Activated CD4-positive, alpha-beta T cell treated with anti-CD3 and anti-CD28 coated beads, Interleukin-2, amount 10 ng/mL, durations not matched to agents 24 days and 14 days (primary cell): ENCODE results near the gene MYCT1. TPM values are rescaled to one million over a fixed set of nuclear protein-coding genes. Genes with fewer than 3 reads are reported as not detected.
"Not testable (repeated sequence)": the region's sequence is repeated elsewhere in the genome, so short reads cannot be mapped to it uniquely, and the experiment has no call there.

ENCODE experiments used
- DNase-seq: peaks from one replicate; pipeline ENCODE4 v3.0.0; 2022
- H3K27ac Mint-ChIP-seq: one replicate; pipeline ENCODE4 v1.8.0; 2022; ENCODE audit warnings: mild to moderate bottlenecking, mixed read lengths
- H3K27me3 Mint-ChIP-seq: one replicate; pipeline ENCODE4 v1.8.0; 2022; ENCODE audit warnings: mixed read lengths
- H3K36me3 Mint-ChIP-seq: one replicate; pipeline ENCODE4 v1.8.0; 2022; ENCODE audit warnings: low read depth, mild to moderate bottlenecking, mixed read lengths
- H3K4me1 Mint-ChIP-seq: one replicate; pipeline ENCODE4 v1.8.0; 2021; ENCODE audit warnings: mixed read lengths
- H3K4me3 Mint-ChIP-seq: one replicate; pipeline ENCODE4 v1.8.0; 2022; ENCODE audit warnings: mild to moderate bottlenecking, moderate library complexity, mixed read lengths
- H3K9me3 Mint-ChIP-seq: one replicate; pipeline ENCODE4 v1.8.0; 2021; ENCODE audit warnings: mixed read lengths
- intact Hi-C: fragments of 100-400 bp; cut with micrococcal nuclease; formaldehyde crosslinking; loops from one replicate; pipeline ENCODE4 v1.15.1; 2023
- total RNA-seq: library from RNA; stranded (reverse); gene quantifications from 2 replicates; pipeline ENCODE4 v1.2.3, GENCODE V29; 2022

The MYCT1 gene
- not detected in 2 replicates for total RNA-seq

- H3K4me1 Mint-ChIP-seq: no peaks in the 10 kb centered on the region
- H3K4me3 Mint-ChIP-seq: no peak within 1 kb of the TSS
- intact Hi-C loops: no loop called here
- peaks cover 17% of the 10 kb centered on the region for H3K27me3 Mint-ChIP-seq
- no peak within 1 kb of the TSS for H3K27ac Mint-ChIP-seq
- no peaks in the 10 kb centered on the region for H3K9me3 Mint-ChIP-seq
- DNase-seq: no peak
- no peaks in the 10 kb centered on the region for H3K36me3 Mint-ChIP-seq
Measured at GRCh38 chr6:152697634-152698033, at the start of gene MYCT1. Gene MYCT1 (plus strand): TSS chr6:152697897. CDS start chr6:152697903, 6 bp downstream.

- Mint-ChIP-seq H3K27ac (no peak overlapping the region), H3K27me3 (peaks cover 8% of the 10 kb centered on the region), H3K4me1 (no peaks in the 10 kb centered on the region), H3K36me3 (no peaks in the 10 kb centered on the region), H3K4me3 (no peak overlapping the region), H3K9me3 (no peaks in the 10 kb centered on the region)
- DNase-seq: no peak
- intact Hi-C loops: no loop called here
Measured at GRCh38 chr6:152648105-152648504, 49.6 kb upstream of the MYCT1 start.

- Mint-ChIP-seq H3K27me3 (peaks cover 2% of the 10 kb centered on the region), H3K9me3 (no peaks in the 10 kb centered on the region), H3K27ac (no peak overlapping the region), H3K4me3 (no peak overlapping the region), H3K36me3 (no peaks in the 10 kb centered on the region), H3K4me1 (no peaks in the 10 kb centered on the region)
- intact Hi-C loops: no loop called here
- DNase-seq: no peak
Measured at GRCh38 chr6:152651986-152652385, 45.7 kb upstream of the MYCT1 start.

- H3K4me3 Mint-ChIP-seq: no peak overlapping the region
- H3K27me3 Mint-ChIP-seq: no peaks in the 10 kb centered on the region
- intact Hi-C loops: no loop called here
- no peaks in the 10 kb centered on the region for H3K4me1 Mint-ChIP-seq
- no peak for DNase-seq
- H3K27ac Mint-ChIP-seq: no peak overlapping the region
- H3K9me3 Mint-ChIP-seq: no peaks in the 10 kb centered on the region
- H3K36me3 Mint-ChIP-seq: no peaks in the 10 kb centered on the region
Measured at GRCh38 chr6:152661776-152662175, 35.9 kb upstream of the MYCT1 start.

- H3K4me1 Mint-ChIP-seq: no peaks in the 10 kb centered on the region
- H3K4me3 Mint-ChIP-seq: no peak overlapping the region
- no peak for DNase-seq
- no peaks in the 10 kb centered on the region for H3K9me3 Mint-ChIP-seq
- intact Hi-C loops: loop anchor here (10.0 kb wide), 1 partner anchor 115 kb away; no protein-coding TSS in a partner anchor
- no peak overlapping the region for H3K27ac Mint-ChIP-seq
- H3K27me3 Mint-ChIP-seq: peaks cover 3% of the 10 kb centered on the region
- H3K36me3 Mint-ChIP-seq: no peaks in the 10 kb centered on the region
Measured at GRCh38 chr6:152669895-152670294, 27.8 kb upstream of the MYCT1 start.

GRCh38 chr6:152671171-152671570 is 26.5 kb upstream of the MYCT1 start:
- H3K36me3 Mint-ChIP-seq: no peaks in the 10 kb centered on the region
- DNase-seq: no peak
- no peak overlapping the region for H3K4me3 Mint-ChIP-seq
- no peak overlapping the region for H3K27ac Mint-ChIP-seq
- H3K9me3 Mint-ChIP-seq: no peaks in the 10 kb centered on the region
- intact Hi-C loops: loop anchor here (10.0 kb wide), 1 partner anchor 116 kb away; no protein-coding TSS in a partner anchor
- H3K4me1 Mint-ChIP-seq: no peaks in the 10 kb centered on the region
- H3K27me3 Mint-ChIP-seq: peaks cover 3% of the 10 kb centered on the region

GRCh38 chr6:152673236-152673635 is 24.5 kb upstream of the MYCT1 start:
- no peak for DNase-seq
- H3K27ac Mint-ChIP-seq: no peak overlapping the region
- H3K4me1 Mint-ChIP-seq: no peaks in the 10 kb centered on the region
- no peak overlapping the region for H3K4me3 Mint-ChIP-seq
- intact Hi-C loops: loop anchor here (10.0 kb wide), 1 partner anchor 118 kb away; no protein-coding TSS in a partner anchor
- H3K27me3 Mint-ChIP-seq: peaks cover 3% of the 10 kb centered on the region
- no peaks in the 10 kb centered on the region for H3K36me3 Mint-ChIP-seq
- no peaks in the 10 kb centered on the region for H3K9me3 Mint-ChIP-seq

GRCh38 chr6:152680151-152680550 is 17.5 kb upstream of the MYCT1 start:
- Mint-ChIP-seq H3K4me3 (no peak overlapping the region), H3K27me3 (no peaks in the 10 kb centered on the region), H3K36me3 (no peaks in the 10 kb centered on the region), H3K9me3 (no peaks in the 10 kb centered on the region), H3K4me1 (no peaks in the 10 kb centered on the region), H3K27ac (no peak overlapping the region)
- DNase-seq: no peak
- intact Hi-C loops: no loop called here

GRCh38 chr6:152680879-152681517 is 16.7 kb upstream of the MYCT1 start:
- H3K4me1 Mint-ChIP-seq: no peaks in the 10 kb centered on the region
- intact Hi-C loops: no loop called here
- H3K9me3 Mint-ChIP-seq: no peaks in the 10 kb centered on the region
- H3K4me3 Mint-ChIP-seq: no peak overlapping the region
- no peak overlapping the region for H3K27ac Mint-ChIP-seq
- H3K27me3 Mint-ChIP-seq: no peaks in the 10 kb centered on the region
- no peaks in the 10 kb centered on the region for H3K36me3 Mint-ChIP-seq
- no peak for DNase-seq

- H3K27me3 Mint-ChIP-seq: no peaks in the 10 kb centered on the region
- intact Hi-C loops: no loop called here
- no peaks in the 10 kb centered on the region for H3K4me1 Mint-ChIP-seq
- H3K27ac Mint-ChIP-seq: no peak overlapping the region
- no peaks in the 10 kb centered on the region for H3K36me3 Mint-ChIP-seq
- no peak overlapping the region for H3K4me3 Mint-ChIP-seq
- no peak for DNase-seq
- H3K9me3 Mint-ChIP-seq: no peaks in the 10 kb centered on the region
Measured at GRCh38 chr6:152682141-152682540, 15.6 kb upstream of the MYCT1 start.

GRCh38 chr6:152682935-152683334 is 14.8 kb upstream of the MYCT1 start:
- DNase-seq, intact Hi-C loops, H3K27ac Mint-ChIP-seq, H3K4me1 Mint-ChIP-seq, H3K4me3 Mint-ChIP-seq, H3K27me3 Mint-ChIP-seq, H3K9me3 Mint-ChIP-seq, H3K36me3 Mint-ChIP-seq: not testable (repeated sequence)

- no peak overlapping the region for H3K4me3 Mint-ChIP-seq
- H3K36me3 Mint-ChIP-seq: no peaks in the 10 kb centered on the region
- H3K4me1 Mint-ChIP-seq: no peaks in the 10 kb centered on the region
- H3K27me3 Mint-ChIP-seq: no peaks in the 10 kb centered on the region
- H3K9me3 Mint-ChIP-seq: no peaks in the 10 kb centered on the region
- intact Hi-C loops: no loop called here
- H3K27ac Mint-ChIP-seq: no peak overlapping the region
- DNase-seq: no peak
Measured at GRCh38 chr6:152685819-152686218, 11.9 kb upstream of the MYCT1 start.

- Mint-ChIP-seq H3K36me3 (no peaks in the 10 kb centered on the region), H3K9me3 (no peaks in the 10 kb centered on the region), H3K27me3 (peaks cover 8% of the 10 kb centered on the region), H3K27ac (no peak overlapping the region), H3K4me3 (no peak overlapping the region), H3K4me1 (no peaks in the 10 kb centered on the region)
- no peak for DNase-seq
- intact Hi-C loops: no loop called here
Measured at GRCh38 chr6:152695372-152696045, 2.2 kb upstream of the MYCT1 start.

- DNase-seq: no peak
- no peak overlapping the region for H3K4me3 Mint-ChIP-seq
- no peak overlapping the region for H3K27ac Mint-ChIP-seq
- no peaks in the 10 kb centered on the region for H3K9me3 Mint-ChIP-seq
- no peaks in the 10 kb centered on the region for H3K36me3 Mint-ChIP-seq
- no peaks in the 10 kb centered on the region for H3K4me1 Mint-ChIP-seq
- peaks cover 15% of the 10 kb centered on the region for H3K27me3 Mint-ChIP-seq
- intact Hi-C loops: no loop called here
Measured at GRCh38 chr6:152696522-152696921, 1.2 kb upstream of the MYCT1 start.
